NCI-H2081 treated with DMSO at 0.1 percent for 48 hours (cell line): ENCODE data around the gene TMEM92.
"Not testable (repeated sequence)": the region's sequence is repeated elsewhere in the genome, so short reads cannot be mapped to it uniquely, and the experiment has no call there.

Experiments used
- DNase-seq: peaks from one replicate; lab custom pipeline; 2025; lab: John Stamatoyannopoulos, UW

Gene TMEM92

GRCh38 chr17:50301891-50302584, 27.8 kb downstream of the TMEM92 start:
- DNase-seq, result no peak

DNA sequence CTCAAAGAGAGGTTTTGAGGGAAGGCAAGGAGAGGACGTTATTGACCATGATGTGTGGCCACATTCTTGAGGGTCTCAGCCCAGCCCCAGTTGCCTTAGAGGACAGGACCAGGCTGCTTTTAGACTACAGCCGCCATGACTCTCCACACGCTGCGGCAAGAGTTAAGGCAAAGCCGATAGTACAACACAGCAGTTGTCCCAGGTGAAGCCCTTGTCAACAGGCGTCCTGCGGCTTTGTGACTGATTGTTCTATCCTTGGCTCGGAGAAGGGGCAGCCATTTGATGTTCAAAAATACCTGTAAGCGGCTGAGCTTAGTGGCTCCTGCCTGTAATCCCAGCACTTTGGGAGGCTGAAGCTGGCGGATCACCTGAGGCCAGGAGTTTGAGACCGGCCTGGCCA, 28.8 kb downstream of the TMEM92 start:
- DNase-seq, result no peak

DNA sequence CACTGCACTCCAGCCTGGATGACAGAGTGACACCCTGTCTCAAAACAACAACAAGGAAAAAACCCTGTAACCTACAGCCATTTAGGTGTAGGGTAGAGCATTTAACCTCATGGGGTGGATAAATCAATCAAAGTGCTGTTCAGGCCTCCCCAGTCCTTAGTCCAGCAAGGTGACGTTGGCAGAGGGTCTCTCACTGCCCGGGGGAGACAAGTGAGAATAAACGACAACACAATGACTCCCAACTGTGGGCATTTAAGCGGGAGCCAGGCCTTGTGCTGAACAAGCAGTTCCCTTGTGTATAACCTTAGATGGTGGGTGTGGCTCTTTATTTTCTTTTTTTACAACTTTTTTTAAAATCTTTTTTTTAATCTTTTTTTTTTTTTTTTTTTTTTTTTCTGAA, 29.3 kb downstream of the TMEM92 start:
- DNase-seq, result no peak

DNA sequence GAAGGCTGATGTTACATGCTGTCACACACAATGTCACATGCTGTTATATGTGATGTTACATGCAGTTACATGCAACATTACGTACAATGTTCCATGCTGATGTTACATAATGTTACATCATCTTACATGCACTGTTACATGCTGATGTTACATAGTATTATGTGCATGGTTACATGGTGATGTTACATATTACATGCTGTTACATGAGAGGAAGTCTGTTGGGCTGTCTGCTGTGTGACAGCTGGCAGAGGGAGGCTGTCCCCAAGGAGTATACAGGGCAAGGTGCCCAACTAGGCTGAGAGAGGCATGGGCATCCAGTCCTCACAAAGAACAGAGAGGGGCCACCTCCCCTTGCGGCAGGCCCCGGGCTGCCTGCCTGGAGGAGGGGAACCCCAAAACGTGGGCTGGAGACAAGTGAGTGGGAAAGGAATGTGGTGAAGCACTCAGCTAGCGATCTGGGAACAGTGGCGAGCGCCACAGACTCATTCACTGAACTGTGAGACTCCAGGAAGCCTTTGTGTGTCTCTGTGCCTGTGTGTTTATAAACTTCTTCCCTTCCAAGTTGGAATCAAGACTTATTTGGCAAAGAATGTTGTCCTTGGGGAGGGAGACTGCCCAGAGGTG, 30.6 kb downstream of the TMEM92 start:
- no peak for DNase-seq

DNA sequence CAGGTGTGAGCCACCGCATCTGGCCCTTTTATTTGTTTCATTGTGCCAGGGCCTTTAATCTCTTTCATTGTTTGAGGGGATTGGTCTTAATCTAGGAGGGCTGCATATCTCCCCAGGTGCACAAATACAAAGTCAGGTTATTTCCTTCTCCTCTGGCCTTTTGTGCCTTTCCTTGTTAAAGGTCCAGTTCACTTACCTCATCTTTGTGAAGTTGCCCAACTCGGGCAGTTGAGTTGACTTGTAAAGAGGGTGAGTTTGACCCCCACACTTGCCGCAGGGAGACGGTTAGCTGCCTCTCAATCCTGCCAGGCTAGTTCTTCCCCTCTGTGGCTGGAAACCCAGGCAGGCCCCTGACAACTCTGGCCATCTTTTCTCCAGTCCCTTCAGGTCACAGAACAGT, 33.4 kb downstream of the TMEM92 start:
- no peak for DNase-seq

DNA sequence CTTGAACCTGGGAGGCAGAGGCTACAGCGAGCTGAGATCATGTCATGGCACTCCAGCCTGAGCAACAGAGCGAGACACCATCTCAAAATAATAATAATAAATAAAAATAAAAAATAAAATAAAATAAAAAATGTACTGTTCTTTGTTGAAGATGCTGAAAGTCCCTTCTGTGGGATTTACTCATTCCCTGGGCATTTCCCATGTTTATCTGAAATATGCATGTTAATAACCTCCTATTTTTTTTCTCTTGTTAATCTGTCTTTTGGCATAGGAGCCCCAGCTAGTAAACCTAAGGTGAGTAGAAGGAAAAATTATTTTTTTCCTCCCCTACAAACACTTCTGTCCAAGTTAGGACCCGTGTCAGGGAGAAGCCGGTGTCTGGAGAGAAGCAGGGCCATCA, 34.4 kb downstream of the TMEM92 start:
- no peak for DNase-seq

- DNase-seq, result no peak
Observed at GRCh38 chr17:50310455-50311111, 36.3 kb downstream of the TMEM92 start.

- DNase-seq, result no peak
Observed at GRCh38 chr17:50311112-50311460, 36.8 kb downstream of the TMEM92 start.

GRCh38 chr17:50311483-50311882, 37.2 kb downstream of the TMEM92 start:
- no peak for DNase-seq

- DNase-seq, result no peak
Observed at GRCh38 chr17:50312308-50312707, 38.0 kb downstream of the TMEM92 start.

DNA sequence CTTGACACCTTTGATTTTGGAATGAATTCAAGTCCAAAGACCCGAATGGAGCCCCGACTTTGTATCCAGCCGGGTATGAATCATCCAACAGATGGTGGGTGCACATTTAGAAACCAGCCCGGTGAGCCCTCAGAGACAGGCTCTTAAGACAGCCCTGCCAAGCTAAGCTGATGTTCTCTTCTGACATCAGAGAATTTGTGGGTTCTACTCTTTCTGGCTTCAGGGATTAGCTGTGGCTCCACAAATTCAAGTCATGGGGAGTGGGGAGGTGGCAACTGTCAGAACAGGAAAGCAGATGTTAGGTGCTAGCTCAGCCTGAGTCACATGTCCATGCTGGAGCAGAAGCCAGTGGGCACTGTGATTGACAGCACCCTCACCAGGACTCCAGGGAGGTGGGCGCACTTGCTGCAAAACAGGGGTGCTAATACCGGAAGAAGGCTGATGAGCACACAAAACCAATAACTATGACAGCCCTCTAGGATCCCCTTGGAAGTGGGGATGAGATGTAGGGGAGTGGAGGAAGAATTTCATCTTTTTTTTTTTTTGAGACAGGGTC, 40.3 kb downstream of the TMEM92 start:
- no peak for DNase-seq

- DNase-seq, result no peak
Observed at GRCh38 chr17:50316016-50316587, 41.8 kb downstream of the TMEM92 start.

GRCh38 chr17:50316660-50317059, 42.4 kb downstream of the TMEM92 start:
- not testable (repeated sequence) for DNase-seq

GRCh38 chr17:50317121-50317520, 42.9 kb downstream of the TMEM92 start:
- DNase-seq, result no peak

- no peak for DNase-seq
Observed at GRCh38 chr17:50318501-50319285, 44.4 kb downstream of the TMEM92 start.

GRCh38 chr17:50319306-50320004, 45.2 kb downstream of the TMEM92 start:
- no peak for DNase-seq

- DNase-seq, result no peak
Observed at GRCh38 chr17:50322271-50322670, 48.0 kb downstream of the TMEM92 start.

DNA sequence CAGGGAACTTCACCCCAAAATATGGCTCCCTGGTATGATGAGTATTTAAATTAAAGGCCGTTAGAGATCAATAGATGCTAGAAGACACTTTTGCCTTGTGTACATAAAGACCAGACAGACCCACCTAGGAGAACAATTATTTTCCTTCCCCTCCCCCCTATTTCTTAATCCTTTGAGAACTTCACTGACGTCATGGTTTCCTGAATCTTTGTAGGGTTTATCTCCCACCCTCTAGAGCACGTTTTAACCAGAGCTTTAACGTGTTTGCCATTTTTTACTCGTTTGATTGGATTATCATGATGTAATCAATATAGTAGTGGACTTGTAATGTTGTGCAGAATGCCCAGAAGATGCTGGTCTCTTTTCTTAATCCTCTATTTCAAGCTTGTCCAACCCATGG, 48.8 kb downstream of the TMEM92 start:
- DNase-seq, result no peak

GRCh38 chr17:50325906-50326305, 51.6 kb downstream of the TMEM92 start:
- DNase-seq, result no peak

- DNase-seq, result no peak
Observed at GRCh38 chr17:50326831-50327364, 52.6 kb downstream of the TMEM92 start.
